WERI-Rb-1 (cell line): ENCODE data around the gene AHDC1.
A peak's percentile ranks its signal among the peaks of the same experiment; 100 is the strongest.

ENCODE experiments used
- DNase-seq: peaks from one replicate; pipeline ENCODE4 v3.0.0-alpha.2; 2020
- H3K27ac ChIP-seq: fragments of 250-450 bp; sonication (Bioruptor Pico); 2 replicates; pipeline ENCODE4 v1.5.1; 2020; ENCODE audit warnings: mild to moderate bottlenecking, moderate library complexity
- H3K27me3 ChIP-seq: fragments of 250-450 bp; sonication (Bioruptor Pico); 2 replicates; pipeline ENCODE4 v1.5.1; 2021; ENCODE audit warnings: mild to moderate bottlenecking, low read depth, moderate library complexity; ENCODE audit not compliant: insufficient read depth, severe bottlenecking
- H3K36me3 ChIP-seq: fragments of 250-450 bp; sonication (Bioruptor Pico); 2 replicates; pipeline ENCODE4 v1.5.1; 2020; ENCODE audit warnings: mild to moderate bottlenecking, moderate library complexity
- H3K4me3 ChIP-seq: 2 replicates; pipeline ENCODE4 v1.5.1; 2011; ENCODE audit warnings: low read depth, mild to moderate bottlenecking, control low read depth, low read length
- H3K9me3 ChIP-seq: fragments of 250-450 bp; sonication (Bioruptor Pico); 2 replicates; pipeline ENCODE4 v1.5.1; 2021; ENCODE audit warnings: mild to moderate bottlenecking, moderate library complexity; ENCODE audit not compliant: severe bottlenecking
- TF ChIP-seq, protein P1 (sequence below): IDR thresholded peaks from 2 replicates; pipeline ENCODE4 v1.5.1; 2011; ENCODE audit warnings: low read depth, mild to moderate bottlenecking, control low read depth, inconsistent platforms, low read length

Gene AHDC1

DNA sequence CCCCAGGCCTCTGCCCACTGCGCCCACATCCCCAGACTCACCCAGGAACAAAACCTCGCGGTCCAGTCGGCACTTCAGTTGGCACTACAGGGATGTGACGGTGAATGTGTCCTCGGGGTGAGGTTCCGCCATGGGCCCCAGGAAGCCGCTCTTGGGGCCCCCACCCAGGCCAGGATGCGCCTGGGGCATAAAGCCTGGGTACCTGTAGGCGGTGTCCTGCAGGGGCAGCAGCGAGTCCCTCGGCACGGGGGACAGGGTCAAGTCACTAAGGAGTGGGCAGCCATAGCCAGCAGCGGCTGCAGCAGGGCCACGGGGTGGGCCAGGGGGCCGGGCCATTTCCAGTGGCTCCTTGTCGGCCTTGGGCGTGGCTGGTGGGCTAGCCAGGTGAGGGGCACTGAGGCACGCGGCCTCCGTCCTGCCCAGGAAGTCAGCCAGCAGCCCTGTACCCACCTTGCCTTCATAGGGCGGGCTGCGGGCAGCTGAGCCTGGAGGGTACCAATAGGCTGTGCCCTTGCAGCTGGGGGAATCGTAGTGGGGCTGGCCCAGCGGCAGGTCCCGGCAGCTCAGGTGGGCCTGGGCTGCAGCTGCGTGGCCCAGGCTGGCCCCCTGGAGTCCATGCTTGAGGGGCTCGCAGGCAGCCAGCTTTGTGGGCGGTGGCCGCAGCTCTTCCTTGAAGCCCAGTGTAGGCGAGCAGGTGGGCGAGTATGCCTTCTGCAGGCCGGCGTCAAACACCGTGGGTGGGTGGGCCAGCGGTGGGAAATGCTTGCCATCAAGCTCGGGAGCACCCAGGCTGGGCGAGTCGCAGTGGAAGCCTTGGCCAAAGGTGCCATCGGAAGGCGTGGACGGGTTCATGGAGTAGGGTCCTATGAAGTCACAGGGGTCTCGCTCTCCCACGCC is 56.5 kb downstream of the AHDC1 start:
- DNase-seq = no peak
- peaks cover 65% of the 10 kb centered on the region for H3K36me3 ChIP-seq
- H3K9me3 ChIP-seq = no peaks in the 10 kb centered on the region
- H3K27me3 ChIP-seq = no peaks in the 10 kb centered on the region
- TF ChIP-seq, protein P1, sequence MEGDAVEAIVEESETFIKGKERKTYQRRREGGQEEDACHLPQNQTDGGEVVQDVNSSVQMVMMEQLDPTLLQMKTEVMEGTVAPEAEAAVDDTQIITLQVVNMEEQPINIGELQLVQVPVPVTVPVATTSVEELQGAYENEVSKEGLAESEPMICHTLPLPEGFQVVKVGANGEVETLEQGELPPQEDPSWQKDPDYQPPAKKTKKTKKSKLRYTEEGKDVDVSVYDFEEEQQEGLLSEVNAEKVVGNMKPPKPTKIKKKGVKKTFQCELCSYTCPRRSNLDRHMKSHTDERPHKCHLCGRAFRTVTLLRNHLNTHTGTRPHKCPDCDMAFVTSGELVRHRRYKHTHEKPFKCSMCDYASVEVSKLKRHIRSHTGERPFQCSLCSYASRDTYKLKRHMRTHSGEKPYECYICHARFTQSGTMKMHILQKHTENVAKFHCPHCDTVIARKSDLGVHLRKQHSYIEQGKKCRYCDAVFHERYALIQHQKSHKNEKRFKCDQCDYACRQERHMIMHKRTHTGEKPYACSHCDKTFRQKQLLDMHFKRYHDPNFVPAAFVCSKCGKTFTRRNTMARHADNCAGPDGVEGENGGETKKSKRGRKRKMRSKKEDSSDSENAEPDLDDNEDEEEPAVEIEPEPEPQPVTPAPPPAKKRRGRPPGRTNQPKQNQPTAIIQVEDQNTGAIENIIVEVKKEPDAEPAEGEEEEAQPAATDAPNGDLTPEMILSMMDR = peak; percentile 47
- no peak overlapping the region for H3K4me3 ChIP-seq
- H3K27ac ChIP-seq = no peak overlapping the region

DNA sequence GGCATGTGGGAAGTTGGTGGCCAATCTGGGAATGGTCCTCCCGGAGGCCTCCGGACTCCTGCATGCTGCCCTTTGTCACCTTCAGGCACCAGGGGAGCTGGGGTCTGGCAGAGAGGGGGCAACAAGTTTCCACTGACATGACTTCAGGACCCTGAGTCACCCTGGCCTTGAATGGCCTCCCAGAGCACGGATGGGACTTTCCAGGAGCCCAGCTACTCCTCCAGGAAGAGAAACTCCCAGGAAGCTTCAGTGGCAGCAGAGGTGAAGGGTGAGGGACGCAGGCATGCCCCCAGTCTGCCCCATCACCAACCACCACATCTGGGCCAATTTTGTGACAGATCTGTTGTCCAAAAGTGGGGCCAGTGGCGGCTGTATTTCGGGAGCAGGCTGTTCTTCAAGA is 58.1 kb downstream of the AHDC1 start:
- peaks cover 59% of the 10 kb centered on the region for H3K36me3 ChIP-seq
- no peaks in the 10 kb centered on the region for H3K9me3 ChIP-seq
- H3K4me3 ChIP-seq = no peak overlapping the region
- TF ChIP-seq, protein P1 = no peak
- no peak for DNase-seq
- no peak overlapping the region for H3K27ac ChIP-seq
- H3K27me3 ChIP-seq = no peaks in the 10 kb centered on the region

DNA sequence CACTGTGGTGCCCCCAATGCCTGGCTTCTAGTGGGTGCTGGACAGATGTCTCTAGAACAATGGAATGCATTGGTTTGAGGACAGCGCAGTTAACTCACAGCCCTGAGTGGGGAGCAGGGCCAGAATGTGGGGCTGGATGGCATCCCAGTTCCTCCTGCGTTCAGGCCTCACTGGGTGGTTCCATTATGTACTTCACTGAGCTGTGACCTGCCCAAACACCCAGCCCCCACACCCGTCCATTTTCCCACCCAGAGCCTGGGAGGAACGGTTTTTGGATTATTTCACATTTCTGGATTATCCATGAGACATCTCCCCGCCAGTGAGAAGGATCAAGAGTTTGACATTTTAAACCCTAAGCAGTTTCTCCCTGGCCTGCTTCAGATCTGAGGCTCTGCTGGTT is 58.7 kb downstream of the AHDC1 start:
- H3K36me3 ChIP-seq = peaks cover 53% of the 10 kb centered on the region
- H3K4me3 ChIP-seq = no peak overlapping the region
- TF ChIP-seq, protein P1 = no peak
- no peaks in the 10 kb centered on the region for H3K9me3 ChIP-seq
- no peak overlapping the region for H3K27ac ChIP-seq
- no peak for DNase-seq
- H3K27me3 ChIP-seq = no peaks in the 10 kb centered on the region

DNA sequence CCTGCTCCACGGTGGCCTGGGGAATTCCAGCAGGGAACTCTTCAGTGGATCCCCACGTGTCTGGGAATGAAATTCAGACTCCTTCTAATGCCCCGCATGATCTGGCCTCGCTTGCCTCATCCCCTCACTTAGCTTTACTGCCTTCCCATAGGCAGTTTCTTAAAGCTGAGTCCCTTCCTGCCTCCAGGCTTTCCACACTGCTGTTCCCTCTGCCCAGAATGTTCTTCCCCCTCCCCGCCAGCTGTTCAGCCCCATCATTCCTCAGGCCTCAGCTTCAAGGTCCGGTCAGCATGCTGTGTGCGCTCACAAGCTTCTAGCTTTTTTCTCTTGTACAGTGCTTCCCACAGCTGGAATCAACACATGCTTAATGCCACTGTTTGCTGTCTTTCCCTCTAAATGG is 59.1 kb downstream of the AHDC1 start:
- H3K27me3 ChIP-seq = no peaks in the 10 kb centered on the region
- peaks cover 49% of the 10 kb centered on the region for H3K36me3 ChIP-seq
- no peak for DNase-seq
- H3K9me3 ChIP-seq = no peaks in the 10 kb centered on the region
- TF ChIP-seq, protein P1 = no peak
- no peak overlapping the region for H3K4me3 ChIP-seq
- no peak overlapping the region for H3K27ac ChIP-seq

DNA sequence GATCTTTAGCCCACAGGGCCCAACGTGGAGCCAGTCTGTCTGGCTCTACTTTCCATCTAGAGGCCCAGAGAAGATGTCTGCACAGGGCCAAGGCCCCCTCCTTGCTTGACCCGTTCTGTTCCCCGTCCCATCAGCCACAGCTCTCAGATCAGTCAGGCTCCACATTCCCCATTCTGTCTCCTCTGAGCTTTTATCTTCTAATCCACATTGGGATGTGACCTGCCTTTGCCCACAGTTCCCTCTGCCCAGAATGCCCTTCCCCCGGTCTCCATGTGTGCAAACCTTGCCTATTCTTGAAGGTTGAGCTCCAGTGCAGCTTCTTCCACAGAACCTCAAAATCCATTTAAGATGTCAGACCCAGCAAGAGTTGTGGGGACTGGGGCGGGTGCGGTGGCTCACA is 60.7 kb downstream of the AHDC1 start:
- peaks cover 33% of the 10 kb centered on the region for H3K36me3 ChIP-seq
- no peak overlapping the region for H3K4me3 ChIP-seq
- no peak for DNase-seq
- H3K9me3 ChIP-seq = no peaks in the 10 kb centered on the region
- TF ChIP-seq, protein P1 = no peak
- H3K27me3 ChIP-seq = no peaks in the 10 kb centered on the region
- H3K27ac ChIP-seq = peak overlapping the region; percentile 63
